ENCODE measurements around the gene MDFIC.

DNA sequence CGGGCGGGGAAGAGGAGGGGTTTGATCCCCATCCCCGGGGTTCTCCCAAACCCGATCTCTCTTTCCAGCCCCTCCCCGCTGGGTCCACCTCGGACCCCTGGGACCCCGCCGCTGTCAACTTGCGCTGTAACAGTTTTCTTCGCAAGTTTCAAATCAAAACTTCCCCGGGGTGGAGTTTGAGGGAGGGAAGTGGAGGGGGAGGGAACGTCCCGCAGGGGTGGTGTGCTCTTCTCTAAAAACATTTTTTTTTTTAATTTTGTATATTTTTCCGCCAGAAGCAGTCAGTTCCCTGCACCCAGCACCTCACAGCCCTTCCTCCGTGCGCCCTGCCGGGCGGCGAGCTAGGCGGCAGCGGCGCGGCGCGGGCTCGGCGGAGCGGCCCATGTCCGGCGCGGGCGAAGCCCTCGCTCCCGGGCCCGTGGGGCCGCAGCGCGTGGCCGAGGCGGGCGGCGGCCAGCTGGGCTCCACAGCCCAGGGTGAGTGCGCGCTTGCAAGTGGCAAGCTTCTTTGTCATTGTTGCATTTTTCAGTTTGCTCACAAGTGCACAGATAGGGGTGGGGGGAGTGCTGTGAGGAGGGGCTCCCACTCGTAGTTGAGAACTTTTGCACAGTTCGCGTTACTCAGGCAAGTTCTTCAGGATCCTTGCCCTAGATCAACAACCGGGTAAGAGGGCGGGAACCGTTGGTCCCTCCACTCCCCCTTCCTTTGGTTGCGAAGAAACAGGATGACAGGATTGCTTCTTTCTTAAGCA is 933 bp downstream of the MDFIC start:
- TF ChIP-seq EZH2 (IDR thresholded peaks at IDR 0.05; ENCODE audit: low read length), result no peak
- TF ChIP-seq, protein P1, sequence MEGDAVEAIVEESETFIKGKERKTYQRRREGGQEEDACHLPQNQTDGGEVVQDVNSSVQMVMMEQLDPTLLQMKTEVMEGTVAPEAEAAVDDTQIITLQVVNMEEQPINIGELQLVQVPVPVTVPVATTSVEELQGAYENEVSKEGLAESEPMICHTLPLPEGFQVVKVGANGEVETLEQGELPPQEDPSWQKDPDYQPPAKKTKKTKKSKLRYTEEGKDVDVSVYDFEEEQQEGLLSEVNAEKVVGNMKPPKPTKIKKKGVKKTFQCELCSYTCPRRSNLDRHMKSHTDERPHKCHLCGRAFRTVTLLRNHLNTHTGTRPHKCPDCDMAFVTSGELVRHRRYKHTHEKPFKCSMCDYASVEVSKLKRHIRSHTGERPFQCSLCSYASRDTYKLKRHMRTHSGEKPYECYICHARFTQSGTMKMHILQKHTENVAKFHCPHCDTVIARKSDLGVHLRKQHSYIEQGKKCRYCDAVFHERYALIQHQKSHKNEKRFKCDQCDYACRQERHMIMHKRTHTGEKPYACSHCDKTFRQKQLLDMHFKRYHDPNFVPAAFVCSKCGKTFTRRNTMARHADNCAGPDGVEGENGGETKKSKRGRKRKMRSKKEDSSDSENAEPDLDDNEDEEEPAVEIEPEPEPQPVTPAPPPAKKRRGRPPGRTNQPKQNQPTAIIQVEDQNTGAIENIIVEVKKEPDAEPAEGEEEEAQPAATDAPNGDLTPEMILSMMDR (optimal IDR thresholded peaks at IDR 0.05 in 1 of 3, IDR thresholded peaks at IDR 0.05 in 1 of 3, conservative IDR thresholded peaks at IDR 0.05 in 1 of 3; ENCODE audit: extremely low read depth in 1 of 3, insufficient read depth in 2 of 3, low read length in 3 of 3), result no peak

Data from keratinocyte (primary cell).